Hepatocyte (in vitro differentiated cells): Measurements from ENCODE around the gene TMEM144. TPM values are rescaled to one million over a fixed set of nuclear protein-coding genes. Genes with fewer than 3 reads are reported as not detected.

ENCODE experiments used
- DNase-seq: peaks from one replicate; pipeline ENCODE4 v3.0.0-alpha.2; 2016; ENCODE audit warnings: low spot score
- H2AFZ ChIP-seq: fragments of 200-600 bp; sonication (generic); 2 replicates; pipeline ENCODE4 v1.6.0; 2016; ENCODE audit warnings: antibody characterized with exemption, mild to moderate bottlenecking
- H3K27ac ChIP-seq: fragments of 200-600 bp; sonication (generic); 2 replicates; pipeline ENCODE4 v1.5.1; 2016; ENCODE audit warnings: mild to moderate bottlenecking
- H3K27me3 ChIP-seq: fragments of 200-600 bp; sonication (generic); 2 replicates; pipeline ENCODE4 v1.6.1; 2016
- H3K36me3 ChIP-seq: fragments of 200-600 bp; sonication (generic); replicated peaks from 2 replicates; pipeline ENCODE4 v1.5.1; 2016; ENCODE audit warnings: low read depth; ENCODE audit not compliant: insufficient read depth
- H3K4me1 ChIP-seq: fragments of 200-600 bp; sonication (generic); 2 replicates; pipeline ENCODE4 v1.5.1; 2016; ENCODE audit warnings: mild to moderate bottlenecking, moderate library complexity; ENCODE audit not compliant: insufficient read depth
- H3K4me2 ChIP-seq: fragments of 200-600 bp; sonication (generic); 2 replicates; pipeline ENCODE4 v1.6.0; 2016
- H3K4me3 ChIP-seq: fragments of 200-600 bp; sonication (generic); 2 replicates; pipeline ENCODE4 v1.5.1; 2016; ENCODE audit warnings: mild to moderate bottlenecking
- H3K79me2 ChIP-seq: fragments of 200-600 bp; sonication (generic); 2 replicates; pipeline ENCODE4 v1.6.0; 2017; ENCODE audit warnings: mild to moderate bottlenecking
- H3K9me2 ChIP-seq: fragments of 200-600 bp; sonication (generic); replicated peaks from 2 replicates; pipeline ENCODE4 v1.6.0; 2017; ENCODE audit warnings: mild to moderate bottlenecking; ENCODE audit not compliant: insufficient read depth
- H3K9me3 ChIP-seq: fragments of 200-600 bp; sonication (generic); 2 replicates; pipeline ENCODE4 v1.5.1; 2016; ENCODE audit warnings: low read depth, mild to moderate bottlenecking
- H4K20me1 ChIP-seq: fragments of 200-600 bp; sonication (generic); 2 replicates; pipeline ENCODE4 v1.6.0; 2016; ENCODE audit warnings: mild to moderate bottlenecking; ENCODE audit not compliant: insufficient read depth, poor library complexity, severe bottlenecking
- CTCF ChIP-seq: fragments of 200-600 bp; sonication (generic); IDR thresholded peaks from 2 replicates; pipeline ENCODE4 v1.5.1; 2016; ENCODE audit warnings: antibody characterized with exemption, mild to moderate bottlenecking; ENCODE audit not compliant: poor library complexity
- EZH2 ChIP-seq: fragments of 200-600 bp; sonication (generic); IDR thresholded peaks from 2 replicates; pipeline ENCODE4 v1.6.1; 2016; ENCODE audit warnings: antibody characterized with exemption, mild to moderate bottlenecking, borderline replicate concordance
- EZH2phosphoT487 ChIP-seq: fragments of 200-600 bp; sonication (generic); IDR thresholded peaks from one replicate; pipeline ENCODE4 v1.6.1; 2018; ENCODE audit warnings: antibody characterized with exemption, mild to moderate bottlenecking, low read depth, moderate library complexity; ENCODE audit not compliant: unreplicated experiment, severe bottlenecking
- WGBS: methylation state at CpG from one replicate; pipeline ENCODE4 v1.1.6; 2016; ENCODE audit warnings: low lambda C conversion rate; ENCODE audit errors: missing lambda C conversion rate; 5-methylcytosine and 5-hydroxymethylcytosine counted together
- polyA plus RNA-seq: library from polyadenylated mRNA; unstranded; fragments of >200 nt; fragmentation: Nextera tagmentation; extraction: Ambion mirVana; gene quantifications from 2 replicates; pipeline ENCODE4 v1.2.1, GENCODE V29; 2016
- total RNA-seq: library from RNA; depleted of rRNA; stranded (reverse); fragments of >200 nt; gene quantifications from 2 replicates; pipeline ENCODE4 v1.2.3, GENCODE V29; 2014

TMEM144 gene
- total and polyA plus RNA-seq, 2 experiments from 2014 or later = 17.5 to 58.9 TPM

- 89% methylated on average over 5 of the region's 5 CpGs for WGBS
- Histone ChIP-seq H3K27ac (no peak overlapping the region), H3K36me3 (no peaks in the 10 kb centered on the region), H3K9me3 (no peaks in the 10 kb centered on the region), H3K79me2 (no peaks in the 10 kb centered on the region), H3K4me2 (no peak overlapping the region), H3K4me3 (no peak overlapping the region), H4K20me1 (no peaks in the 10 kb centered on the region), H2AFZ (no peak overlapping the region), H3K27me3 (no peaks in the 10 kb centered on the region), H3K9me2 (no peaks in the 10 kb centered on the region), H3K4me1 (no peaks in the 10 kb centered on the region)
- TF ChIP-seq CTCF = no peak
- no peak for DNase-seq
Observed at GRCh38 chr4:158280856-158281255, 70.6 kb downstream of the TMEM144 start.

DNA sequence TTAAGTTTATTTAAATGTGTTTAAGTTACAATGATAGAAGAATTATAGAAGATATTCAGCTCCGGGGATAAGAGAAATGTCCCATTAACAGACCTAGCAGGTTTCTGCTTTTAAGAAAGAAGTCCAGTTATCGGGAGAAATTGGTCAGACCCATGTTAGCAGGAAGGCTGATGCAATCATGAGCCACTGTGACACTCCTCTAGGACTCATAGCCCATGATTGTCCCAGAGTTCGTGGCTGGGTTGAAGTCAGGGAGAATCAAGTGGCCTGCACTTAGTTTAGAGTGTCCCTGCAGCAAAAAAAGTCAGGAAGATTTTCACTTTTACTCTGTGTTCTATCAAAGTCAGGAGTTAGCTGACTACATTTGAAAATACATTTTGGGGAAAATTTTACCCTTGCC is 72.0 kb downstream of the TMEM144 start:
- Histone ChIP-seq H3K27me3 (no peaks in the 10 kb centered on the region), H3K36me3 (no peaks in the 10 kb centered on the region), H3K4me3 (no peak overlapping the region), H3K9me3 (no peaks in the 10 kb centered on the region), H3K4me1 (no peaks in the 10 kb centered on the region), H3K4me2 (no peak overlapping the region), H3K79me2 (no peaks in the 10 kb centered on the region), H3K27ac (no peak overlapping the region), H3K9me2 (no peaks in the 10 kb centered on the region), H4K20me1 (no peaks in the 10 kb centered on the region), H2AFZ (no peak overlapping the region)
- TF ChIP-seq CTCF = no peak
- no peak for TF ChIP-seq EZH2
- no peak for TF ChIP-seq EZH2phosphoT487
- WGBS = 85% methylated on average over 3 of the region's 3 CpGs
- DNase-seq = no peak

DNA sequence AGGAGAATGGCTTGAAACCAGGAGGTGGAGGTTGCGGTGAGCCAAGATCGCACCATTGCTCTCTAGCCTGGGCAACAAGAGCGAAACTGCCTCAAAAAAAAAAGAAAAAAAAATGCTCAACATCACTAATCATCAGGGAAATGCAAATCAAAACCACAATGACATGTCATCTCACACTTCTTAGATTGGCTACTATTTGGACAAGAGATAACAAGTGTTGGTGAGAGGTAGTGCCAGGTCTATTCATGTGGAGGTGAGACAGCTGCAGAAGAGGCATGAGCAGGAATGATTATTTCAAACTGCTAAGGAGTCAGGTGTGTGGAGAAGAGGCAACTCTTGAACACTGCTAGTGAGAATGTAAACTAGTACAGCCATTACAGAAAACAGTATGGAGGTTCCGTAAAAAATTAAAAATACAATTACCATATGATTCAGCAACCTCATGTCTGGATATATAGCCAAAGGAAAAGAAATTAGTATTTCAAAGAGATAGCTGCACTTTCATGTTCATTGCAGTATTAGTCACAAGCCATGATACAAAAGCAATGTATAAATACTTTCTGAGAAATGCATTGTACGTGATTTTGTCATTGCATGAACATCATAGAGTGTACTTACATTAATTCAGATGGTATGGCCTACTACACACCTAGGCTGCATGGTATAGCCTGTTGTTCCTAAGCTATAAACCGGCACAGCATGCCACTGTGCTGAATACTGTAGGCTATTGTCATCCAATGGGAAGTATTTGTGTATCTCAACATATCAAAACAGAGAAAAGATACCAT is 75.3 kb downstream of the TMEM144 start:
- Histone ChIP-seq H3K27ac (no peak overlapping the region), H3K4me1 (no peaks in the 10 kb centered on the region), H2AFZ (no peak overlapping the region), H3K9me3 (no peaks in the 10 kb centered on the region), H3K36me3 (no peaks in the 10 kb centered on the region), H4K20me1 (no peaks in the 10 kb centered on the region), H3K9me2 (no peaks in the 10 kb centered on the region), H3K27me3 (no peaks in the 10 kb centered on the region), H3K4me3 (no peak overlapping the region), H3K79me2 (no peaks in the 10 kb centered on the region), H3K4me2 (no peak overlapping the region)
- TF ChIP-seq CTCF (no peak), EZH2phosphoT487 (no peak), EZH2 (no peak)
- DNase-seq = no peak
- 95% methylated on average over 6 of the region's 6 CpGs for WGBS

- H3K4me2 ChIP-seq = no peak overlapping the region
- H4K20me1 ChIP-seq = no peaks in the 10 kb centered on the region
- no peak overlapping the region for H2AFZ ChIP-seq
- H3K79me2 ChIP-seq = no peaks in the 10 kb centered on the region
- TF ChIP-seq CTCF = no peak
- 86% methylated on average over 6 of the region's 6 CpGs for WGBS
- H3K27ac ChIP-seq = no peak overlapping the region
- H3K4me1 ChIP-seq = no peaks in the 10 kb centered on the region
- no peaks in the 10 kb centered on the region for H3K9me2 ChIP-seq
- H3K27me3 ChIP-seq = no peaks in the 10 kb centered on the region
- DNase-seq = no peak
- H3K4me3 ChIP-seq = no peak overlapping the region
- no peaks in the 10 kb centered on the region for H3K36me3 ChIP-seq
- H3K9me3 ChIP-seq = no peaks in the 10 kb centered on the region
Observed at GRCh38 chr4:158290912-158291311, 80.6 kb downstream of the TMEM144 start.
